Cardiac muscle cell (in vitro differentiated cells and primary cell): ENCODE data around the gene MAP3K8. TPM values are rescaled to one million over a fixed set of nuclear protein-coding genes. Genes with fewer than 3 reads are reported as not detected.

Experiments used
- DNase-seq, 2 donors: peaks; one replicate each; pipeline versions ENCODE4 v3.0.0 to v3.0.0-alpha.2; 2010 to 2017; ENCODE audit warnings: low read depth in 1 of 2, low spot score in 1 of 2
- H3K27ac ChIP-seq: fragments of 200-600 bp; sonication (generic); 2 replicates; pipeline ENCODE4 v1.5.1; 2016
- H3K27me3 ChIP-seq: fragments of 200-600 bp; sonication (generic); 2 replicates; pipeline ENCODE4 v1.6.0; 2016; ENCODE audit warnings: control low read depth
- H3K36me3 ChIP-seq: fragments of 200-600 bp; sonication (generic); 2 replicates; pipeline ENCODE4 v1.5.1; 2016; ENCODE audit warnings: control low read depth
- H3K4me1 ChIP-seq: fragments of 200-600 bp; sonication (generic); 2 replicates; pipeline ENCODE4 v1.8.1; 2017; ENCODE audit warnings: low read depth, mild to moderate bottlenecking, mixed run types
- H3K4me3 ChIP-seq: fragments of 200-600 bp; sonication (generic); 2 replicates; pipeline ENCODE4 v1.5.1; 2016; ENCODE audit warnings: mild to moderate bottlenecking
- H3K9me3 ChIP-seq: fragments of 200-600 bp; sonication (generic); 2 replicates; pipeline ENCODE4 v1.5.1; 2017; ENCODE audit warnings: low read depth, mild to moderate bottlenecking, control low read depth
- CTCF ChIP-seq: IDR thresholded peaks from 2 replicates; pipeline ENCODE4 v1.5.1; 2012; ENCODE audit warnings: low read depth, mild to moderate bottlenecking, low read length
- polyA plus RNA-seq: library from polyadenylated mRNA; unstranded; fragments of >200 nt; fragmentation: Nextera tagmentation; extraction: Ambion mirVana; gene quantifications from 2 replicates; pipeline ENCODE4 v1.2.1, GENCODE V29; 2016
- total RNA-seq: library from RNA; depleted of rRNA; stranded (reverse); fragments of >200 nt; gene quantifications from 2 replicates; pipeline ENCODE4 v1.2.3, GENCODE V29; 2016

The MAP3K8 gene
- total and polyA plus RNA-seq, 2 experiments from 2014 or later = 5.5 to 7.8 TPM

GRCh38 chr10:30489346-30489745 is 55.4 kb downstream of the MAP3K8 start:
- no peaks in the 10 kb centered on the region for H3K9me3 ChIP-seq
- no peaks in the 10 kb centered on the region for H3K36me3 ChIP-seq
- no peak overlapping the region for H3K4me3 ChIP-seq
- no peaks in the 10 kb centered on the region for H3K27me3 ChIP-seq
- peak in 1 of 2 donors; percentile 14 for DNase-seq
- no peak for TF ChIP-seq CTCF
- no peaks in the 10 kb centered on the region for H3K4me1 ChIP-seq
- H3K27ac ChIP-seq = no peak overlapping the region

GRCh38 chr10:30490289-30491000 is 56.5 kb downstream of the MAP3K8 start:
- H3K36me3 ChIP-seq = no peaks in the 10 kb centered on the region
- H3K9me3 ChIP-seq = no peaks in the 10 kb centered on the region
- H3K4me3 ChIP-seq = no peak overlapping the region
- no peak for TF ChIP-seq CTCF
- H3K27ac ChIP-seq = no peak overlapping the region
- DNase-seq = no peak
- no peaks in the 10 kb centered on the region for H3K27me3 ChIP-seq
- H3K4me1 ChIP-seq = no peaks in the 10 kb centered on the region

- Histone ChIP-seq H3K9me3 (no peaks in the 10 kb centered on the region), H3K27ac (no peak overlapping the region), H3K4me3 (no peak overlapping the region), H3K36me3 (no peaks in the 10 kb centered on the region), H3K4me1 (no peaks in the 10 kb centered on the region), H3K27me3 (no peaks in the 10 kb centered on the region)
- peak in 1 of 2 donors; percentile 81 for DNase-seq
- TF ChIP-seq CTCF = no peak
Measured at GRCh38 chr10:30491204-30491915, 57.4 kb downstream of the MAP3K8 start.

- Histone ChIP-seq H3K4me1 (no peaks in the 10 kb centered on the region), H3K9me3 (no peaks in the 10 kb centered on the region), H3K27me3 (no peaks in the 10 kb centered on the region), H3K4me3 (no peak overlapping the region), H3K36me3 (no peaks in the 10 kb centered on the region), H3K27ac (no peak overlapping the region)
- no peak for TF ChIP-seq CTCF
- no peak for DNase-seq
Measured at GRCh38 chr10:30491916-30492515, 58.0 kb downstream of the MAP3K8 start.

- Histone ChIP-seq H3K27ac (no peak overlapping the region), H3K27me3 (no peaks in the 10 kb centered on the region), H3K4me1 (no peaks in the 10 kb centered on the region), H3K36me3 (no peaks in the 10 kb centered on the region), H3K4me3 (no peak overlapping the region), H3K9me3 (no peaks in the 10 kb centered on the region)
- peak; percentile 4 for TF ChIP-seq CTCF
- DNase-seq = peak in 1 of 2 donors; percentile 40
Measured at GRCh38 chr10:30493609-30494530, 59.9 kb downstream of the MAP3K8 start.
